GM12892 (cell line): ENCODE results near the gene KCTD2.

Experiments used
- POLR2A ChIP-seq: IDR thresholded peaks from 2 replicates; pipeline ENCODE4 v1.6.1; 2011; ENCODE audit warnings: low read depth, low read length, control low read depth
- POLR2AphosphoS5 ChIP-seq: IDR thresholded peaks from 2 replicates; pipeline ENCODE4 v1.6.1; 2011; ENCODE audit warnings: low read depth, low read length, control low read depth

DNA sequence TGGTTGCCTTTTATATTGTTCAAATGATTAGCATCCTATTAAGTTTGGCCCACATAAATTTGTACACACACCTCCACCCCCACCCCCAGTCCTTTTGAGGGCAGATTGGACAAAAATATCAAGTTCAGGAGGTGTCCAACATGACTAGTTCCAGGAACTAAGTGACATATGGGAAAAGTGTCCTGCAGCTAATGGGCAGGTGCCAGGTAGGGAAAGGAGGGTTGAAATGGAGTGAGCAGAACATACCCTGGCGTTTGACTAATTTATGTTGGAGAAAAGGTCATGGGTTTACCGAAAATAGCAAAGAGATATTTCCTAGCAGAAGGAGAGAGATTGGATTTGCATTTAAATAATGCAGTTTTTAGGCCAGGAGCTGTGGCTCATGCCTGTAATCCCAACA lies 4.9 kb downstream of the KCTD2 start:
- TF ChIP-seq POLR2AphosphoS5 (no peak), POLR2A (no peak)
